ENCODE data around the gene TMEM80. TPM values are rescaled to one million over a fixed set of nuclear protein-coding genes. Genes with fewer than 3 reads are reported as not detected.
"Not testable (repeated sequence)": the region's sequence is repeated elsewhere in the genome, so short reads cannot be mapped to it uniquely, and the experiment has no call there.

Gene TMEM80
- total RNA-seq = 15.5 TPM
- long read RNA-seq, partial matches to known transcripts = 13 of 25 reads
- long read RNA-seq, other reads (novel, unspliced or antisense) = 12 of 25 reads

- intact Hi-C loops (cut with DNase I) = loop anchor here (1.0 kb wide), 1 partner anchor 52 kb away; the partner anchor contains the start of gene TALDO1
- peak; percentile 100 for DNase-seq (ENCODE audit: low spot score)
Observed at GRCh38 chr11:695538-696248, at the start of gene TMEM80. Gene TMEM80 (plus strand): TSS chr11:695816. CDS start chr11:695828, 12 bp downstream.

DNA sequence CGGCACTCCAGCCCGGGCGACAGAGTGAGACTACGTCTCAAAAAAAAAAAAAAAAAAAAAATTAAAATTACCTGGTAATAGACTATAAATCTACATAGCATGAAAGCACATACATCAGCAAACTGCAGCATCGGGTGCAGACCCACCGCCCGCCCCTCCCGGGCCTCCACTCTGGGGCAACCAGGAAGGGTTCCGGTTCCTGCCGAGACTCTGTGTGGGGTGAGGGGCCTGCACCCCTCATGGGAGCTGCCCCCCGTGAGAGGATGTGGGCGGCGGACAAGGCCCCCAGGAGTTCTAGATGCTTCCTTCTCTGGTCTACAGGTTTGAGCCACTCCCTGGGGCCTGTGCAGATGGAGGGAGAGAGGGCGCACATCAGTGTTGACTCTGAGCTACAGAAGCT lies 49.4 kb upstream of the TMEM80 start:
- intact Hi-C loops (cut with DNase I) = no loop called here

GRCh38 chr11:647672-648158 lies 47.9 kb upstream of the TMEM80 start:
- DNase-seq (ENCODE audit: low spot score); intact Hi-C loops (cut with DNase I): not testable (repeated sequence)

More for the DNA sequence above, 49.4 kb upstream of the TMEM80 start:
- DNase-seq (ENCODE audit: low spot score) = no peak

- no peak for DNase-seq (ENCODE audit: low spot score)
- intact Hi-C loops (cut with DNase I) = no loop called here
Observed at GRCh38 chr11:650482-650881, 45.1 kb upstream of the TMEM80 start.

- intact Hi-C loops (cut with DNase I); DNase-seq (ENCODE audit: low spot score): not testable (repeated sequence)
Observed at GRCh38 chr11:653136-653535, 42.5 kb upstream of the TMEM80 start.

GRCh38 chr11:653837-654236 lies 41.8 kb upstream of the TMEM80 start:
- intact Hi-C loops (cut with DNase I) = no loop called here
- DNase-seq (ENCODE audit: low spot score) = no peak

GRCh38 chr11:654444-654843 lies 41.2 kb upstream of the TMEM80 start:
- DNase-seq (ENCODE audit: low spot score); intact Hi-C loops (cut with DNase I): not testable (repeated sequence)

DNA sequence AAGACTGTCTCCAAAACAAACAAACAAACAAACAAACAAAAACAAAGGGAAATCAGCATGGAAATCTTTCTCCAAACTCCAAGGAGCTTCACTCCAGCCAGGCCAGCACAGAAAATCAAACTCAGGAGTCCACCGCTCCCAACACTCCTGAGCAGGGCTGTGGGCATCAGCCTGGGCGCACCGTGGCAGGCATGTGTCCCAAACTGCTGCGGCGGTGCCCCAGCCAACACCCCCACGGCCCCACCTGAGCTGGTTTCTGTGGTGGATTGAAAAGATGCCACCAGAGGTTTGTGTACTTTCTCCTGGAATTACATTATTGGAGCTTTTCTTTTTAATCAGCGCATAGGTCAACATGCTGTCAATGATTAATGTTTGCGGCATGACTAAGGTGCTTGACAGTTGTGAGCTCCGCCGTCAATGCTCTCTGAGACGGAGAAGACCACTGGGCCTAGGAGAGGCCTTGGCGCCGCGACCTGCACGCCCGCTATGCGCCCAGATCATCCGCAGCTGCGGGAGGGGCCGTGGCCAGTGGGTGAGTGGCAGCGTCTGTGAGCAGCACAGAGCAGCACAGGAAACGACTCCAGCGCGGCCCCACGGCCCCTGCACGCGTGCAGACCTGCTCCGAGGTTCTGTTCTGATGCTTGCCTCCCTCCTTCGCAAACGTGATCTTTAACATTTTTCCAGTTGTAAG lies 40.4 kb upstream of the TMEM80 start:
- DNase-seq (ENCODE audit: low spot score) = no peak
- intact Hi-C loops (cut with DNase I) = no loop called here

DNA sequence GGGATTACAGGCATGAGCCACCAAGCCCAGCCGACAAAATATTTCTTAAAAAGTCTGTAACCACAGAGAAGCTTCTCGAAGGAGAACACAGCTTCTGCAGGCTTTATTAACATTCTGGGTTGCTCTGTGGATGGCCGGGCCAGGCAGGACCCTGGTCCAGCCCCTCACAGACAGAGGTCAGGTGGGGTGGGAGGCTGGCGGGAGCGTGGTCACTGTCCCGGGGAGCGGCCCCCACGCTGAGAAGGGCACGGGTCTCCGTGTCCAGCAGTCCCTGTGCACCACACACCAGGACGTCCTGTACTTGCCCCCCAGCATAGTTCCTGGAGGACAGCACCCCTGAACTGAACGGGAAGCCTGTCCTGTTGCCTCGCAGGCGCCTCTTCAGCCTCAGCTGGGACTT lies 39.2 kb upstream of the TMEM80 start:
- intact Hi-C loops (cut with DNase I) = no loop called here
- no peak for DNase-seq (ENCODE audit: low spot score)

GRCh38 chr11:656866-657265 lies 38.8 kb upstream of the TMEM80 start:
- intact Hi-C loops (cut with DNase I) = no loop called here

DNA sequence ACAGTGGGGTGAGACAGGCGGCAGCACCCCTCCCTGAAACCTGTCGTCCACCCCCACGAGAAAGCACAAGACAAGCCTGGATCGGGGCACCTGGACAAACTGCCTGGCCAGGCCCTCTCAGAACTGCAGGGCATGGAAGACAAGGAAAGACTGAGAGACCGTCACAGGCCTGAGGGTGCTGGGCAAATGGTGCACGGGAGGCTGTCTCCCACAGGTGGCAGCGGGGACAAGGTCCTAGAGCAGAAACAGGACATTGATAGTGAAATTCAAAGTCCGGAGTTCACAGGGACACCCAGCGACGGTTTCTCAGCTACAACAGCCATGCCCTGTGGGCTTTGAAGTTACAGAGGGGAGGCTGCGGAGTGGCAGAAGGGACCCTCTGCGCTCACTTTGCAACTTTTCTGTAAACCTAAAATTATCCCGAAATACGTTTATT lies 37.9 kb upstream of the TMEM80 start:
- intact Hi-C loops (cut with DNase I) = no loop called here

More at GRCh38 chr11:656866-657265, 38.8 kb upstream of the TMEM80 start:
- DNase-seq (ENCODE audit: low spot score) = no peak

DNA sequence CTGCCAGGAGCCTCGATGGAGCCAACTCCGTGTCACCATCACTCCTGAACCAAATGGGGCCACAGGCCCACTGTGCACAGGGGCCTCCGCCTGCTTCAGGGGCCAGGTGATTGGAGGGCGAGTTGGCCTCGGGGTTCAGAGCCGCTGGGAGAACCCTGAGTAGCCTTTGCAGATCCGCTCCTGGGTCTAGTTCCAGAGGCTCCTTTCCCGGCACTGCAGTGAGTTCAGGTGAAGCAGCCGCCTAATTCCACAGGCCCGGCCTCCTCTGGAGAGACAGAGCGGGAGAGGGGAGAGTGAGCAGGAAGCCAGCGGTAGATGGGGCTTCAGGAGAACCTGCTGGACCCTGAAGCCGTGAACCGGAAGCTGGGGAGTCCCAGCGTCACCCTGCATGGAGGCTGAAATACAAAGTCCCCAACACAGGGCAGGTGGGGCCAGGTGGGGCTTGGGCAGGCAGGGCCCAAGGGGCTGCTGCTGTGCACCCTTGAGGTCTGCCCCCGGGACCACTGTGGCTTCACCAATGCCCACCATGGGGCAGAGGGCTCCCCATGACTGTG lies 36.0 kb upstream of the TMEM80 start:
- intact Hi-C loops (cut with DNase I) = no loop called here
- no peak for DNase-seq (ENCODE audit: low spot score)

More for the DNA sequence above, 37.9 kb upstream of the TMEM80 start:
- no peak for DNase-seq (ENCODE audit: low spot score)

DNA sequence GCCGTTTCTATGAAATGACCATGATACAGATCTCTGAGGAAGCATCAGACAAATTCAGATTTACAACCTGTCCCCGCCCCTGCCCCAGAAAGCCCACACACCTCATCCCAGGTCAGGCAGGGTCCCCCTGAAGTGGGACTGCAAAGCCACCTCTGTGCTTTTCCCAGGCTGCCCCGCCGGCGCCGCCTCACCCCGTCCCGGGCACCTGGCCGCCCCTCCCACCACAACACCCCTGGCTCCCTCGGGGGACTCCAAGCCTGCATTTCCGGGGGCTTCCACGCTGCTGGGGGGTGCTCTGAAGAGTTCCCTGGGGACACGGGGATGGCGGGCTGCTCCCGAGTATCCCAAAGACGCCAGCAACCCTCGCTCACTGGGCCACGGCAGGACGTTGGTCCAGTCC lies 35.3 kb upstream of the TMEM80 start:
- DNase-seq (ENCODE audit: low spot score) = no peak
- intact Hi-C loops (cut with DNase I) = no loop called here

DNA sequence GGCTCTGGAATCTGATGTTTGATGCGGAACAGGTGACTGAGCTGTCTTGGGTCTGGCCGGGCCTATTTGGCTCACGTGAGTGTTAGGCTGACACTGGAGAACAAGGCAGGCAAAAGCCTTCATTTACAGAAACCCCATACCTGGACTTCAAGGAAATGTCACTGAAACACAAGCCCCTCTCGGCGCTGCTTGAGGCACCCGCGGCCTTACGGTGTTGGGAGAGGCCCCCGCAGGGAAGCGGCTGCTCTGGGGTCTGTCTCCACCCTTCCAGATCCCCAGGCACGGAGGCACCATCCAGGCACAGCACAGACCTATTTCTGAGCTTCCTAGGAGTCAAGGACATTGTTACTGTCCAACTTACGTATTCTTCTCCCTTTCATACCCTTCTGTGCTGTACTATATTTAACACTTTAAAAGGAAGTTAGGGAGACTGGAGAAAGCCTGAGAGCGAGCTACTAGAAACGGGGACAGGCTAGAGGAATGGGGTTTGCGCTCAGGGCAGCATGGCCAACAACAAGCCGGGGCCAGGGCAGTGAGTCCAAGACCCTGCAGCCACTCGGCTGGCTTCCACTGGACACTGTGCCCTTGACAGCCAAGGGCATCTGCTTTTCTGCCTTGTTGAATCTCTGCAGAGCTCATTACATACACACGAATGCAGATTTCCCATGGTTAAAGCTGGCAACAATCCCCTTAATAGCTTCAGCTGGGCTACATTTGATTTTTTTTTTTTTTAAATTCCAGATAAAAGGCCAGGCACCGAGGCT lies 34.8 kb upstream of the TMEM80 start:
- intact Hi-C loops (cut with DNase I) = no loop called here
- no peak for DNase-seq (ENCODE audit: low spot score)

DNA sequence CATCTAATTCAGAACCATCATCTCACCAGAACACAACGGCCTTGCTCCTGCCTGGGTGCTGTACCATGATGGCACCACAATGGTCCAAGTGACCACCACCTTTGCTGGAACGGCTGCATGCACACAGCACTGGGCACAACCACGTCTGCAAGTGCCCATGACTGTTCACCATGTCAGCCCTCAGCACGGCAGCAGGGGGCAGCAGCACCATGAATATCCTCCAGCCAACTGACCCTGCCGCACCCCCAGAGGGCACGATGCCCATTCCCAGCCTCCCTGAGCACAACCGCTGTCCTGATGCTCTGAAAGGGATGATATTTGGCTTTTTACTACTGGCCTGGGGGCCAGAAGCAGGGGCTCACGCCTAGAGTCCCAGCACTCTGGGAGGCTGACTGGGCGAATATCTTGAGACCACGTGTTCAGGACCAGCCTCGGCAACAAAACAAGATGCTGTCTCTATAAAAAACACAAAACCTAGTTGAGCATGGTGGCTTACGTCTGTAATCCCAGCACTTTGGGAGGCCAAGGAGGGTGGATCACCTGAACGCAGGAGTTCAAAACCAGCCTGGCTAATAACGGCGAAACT lies 32.8 kb upstream of the TMEM80 start:
- DNase-seq (ENCODE audit: low spot score) = no peak
- intact Hi-C loops (cut with DNase I) = loop anchor here (2.0 kb wide), 1 partner anchor 66 kb away; no protein-coding TSS in a partner anchor

DNA sequence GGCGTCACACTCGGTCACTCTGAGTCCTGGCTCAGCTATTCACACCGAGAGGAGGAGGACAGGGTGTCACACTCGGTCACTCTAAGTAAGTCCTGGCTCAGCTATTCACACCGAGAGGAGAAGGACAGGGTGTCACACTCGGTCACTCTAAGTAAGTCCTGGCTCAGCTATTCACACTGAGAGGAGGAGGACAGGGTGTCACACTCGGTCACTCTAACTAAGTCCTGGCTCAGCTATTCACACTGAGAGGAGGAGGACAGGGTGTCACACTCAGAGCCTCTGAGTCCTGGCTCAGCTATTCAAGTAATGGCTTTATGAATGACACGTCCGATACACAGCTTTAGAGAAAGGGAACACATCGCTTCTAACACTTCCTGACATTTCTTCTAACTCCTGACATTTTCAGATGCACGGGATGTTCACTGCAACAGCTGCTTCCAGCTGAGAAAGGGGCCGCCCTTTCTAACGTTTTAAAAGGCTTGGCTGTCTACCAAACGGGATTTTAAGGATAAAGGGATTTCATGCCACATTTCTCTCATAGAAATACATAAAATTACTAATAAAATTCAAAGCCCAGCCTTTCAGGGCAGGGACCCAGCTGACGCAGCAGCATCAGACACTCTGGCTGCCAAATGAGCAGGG lies 30.4 kb upstream of the TMEM80 start:
- no peak for DNase-seq (ENCODE audit: low spot score)

GRCh38 chr11:665704-666281 lies 29.8 kb upstream of the TMEM80 start:
- no peak for DNase-seq (ENCODE audit: low spot score)
- intact Hi-C loops (cut with DNase I) = no loop called here

More for the DNA sequence above, 30.4 kb upstream of the TMEM80 start:
- intact Hi-C loops (cut with DNase I) = no loop called here

- intact Hi-C loops (cut with DNase I) = no loop called here
- no peak for DNase-seq (ENCODE audit: low spot score)
Observed at GRCh38 chr11:673866-674265, 21.8 kb upstream of the TMEM80 start.

All from cardiac septum (tissue), 1 donor.